Esophagus squamous epithelium (tissue), 5 donors: Measurements from ENCODE around the gene GPR176. TPM values are rescaled to one million over a fixed set of nuclear protein-coding genes. Genes with fewer than 3 reads are reported as not detected.
A peak's percentile ranks its signal among the peaks of the same experiment; 100 is the strongest.

Experiments used
- DNase-seq: peaks from one replicate; lab custom pipeline; 2025; lab: John Stamatoyannopoulos, UW
- H3K27ac ChIP-seq, 4 donors: fragments of 200-600 bp; sonication (generic); one replicate each; pipeline ENCODE4 v1.5.1; 2016 to 2019; ENCODE audit warnings: mild to moderate bottlenecking in 1 of 4
- H3K27me3 ChIP-seq, 4 donors: fragments of 200-600 bp; sonication (generic); 1 replicate in 3 of 4; 2 replicates in 1 of 4; pipeline versions ENCODE4 v1.5.1 to v1.6.0; 2017 to 2021; ENCODE audit warnings: antibody characterized with exemption in 1 of 4
- H3K36me3 ChIP-seq, 3 donors: fragments of 200-600 bp; sonication (generic); one replicate each; pipeline ENCODE4 v1.5.1; 2016 to 2019
- H3K4me1 ChIP-seq, 3 donors: fragments of 200-600 bp; sonication (generic); one replicate each; pipeline ENCODE4 v1.5.1; 2017 to 2019
- H3K4me3 ChIP-seq, 4 donors: fragments of 200-600 bp; sonication (generic); 1 replicate in 3 of 4; 2 replicates in 1 of 4; pipeline ENCODE4 v1.5.1; 2016 to 2019; ENCODE audit warnings: mild to moderate bottlenecking in 2 of 4, moderate library complexity in 1 of 4
- H3K9me3 ChIP-seq, 3 donors: fragments of 200-600 bp; sonication (generic); one replicate each; pipeline ENCODE4 v1.5.1; 2016 to 2019
- POLR2A ChIP-seq, 4 donors: fragments of 450-650 bp; IDR thresholded peaks; one replicate each; pipeline ENCODE4 v1.6.1; 2017; ENCODE audit warnings: antibody characterized with exemption in 4 of 4, mild to moderate bottlenecking in 4 of 4, moderate library complexity in 3 of 4
- WGBS, 2 donors: methylation state at CpG; one replicate each; pipeline ENCODE4 v1.1.5; 2018; 5-methylcytosine and 5-hydroxymethylcytosine counted together
- intact Hi-C: fragments of 100-400 bp; cut with DNase I; formaldehyde crosslinking; loops from one replicate; pipeline ENCODE4 v1.15.0; 2022
- total RNA-seq, 4 donors: library from RNA; depleted of rRNA; stranded (reverse); fragments of >200 nt; gene quantifications; one replicate each; pipeline ENCODE4 v1.1.0, GENCODE V29; 2016
- TF ChIP-seq, protein P1 (sequence below), 6 experiments: fragments of 450-650 bp in 4 of 6; fragments of 200-600 bp in 2 of 6; sonication (generic) in 2 of 6; IDR thresholded peaks; one replicate each; pipeline ENCODE4 v1.5.1; 2016 to 2019; ENCODE audit warnings: antibody characterized with exemption in 6 of 6, mild to moderate bottlenecking in 4 of 6, moderate library complexity in 4 of 6
- donor health status: DM: yes; HTN: yes; CAD: no.

Gene GPR176
- total RNA-seq, 4 donors from 2014 or later: 1.1 to 5.0 (median 4.0) TPM; not detected in 1

DNA sequence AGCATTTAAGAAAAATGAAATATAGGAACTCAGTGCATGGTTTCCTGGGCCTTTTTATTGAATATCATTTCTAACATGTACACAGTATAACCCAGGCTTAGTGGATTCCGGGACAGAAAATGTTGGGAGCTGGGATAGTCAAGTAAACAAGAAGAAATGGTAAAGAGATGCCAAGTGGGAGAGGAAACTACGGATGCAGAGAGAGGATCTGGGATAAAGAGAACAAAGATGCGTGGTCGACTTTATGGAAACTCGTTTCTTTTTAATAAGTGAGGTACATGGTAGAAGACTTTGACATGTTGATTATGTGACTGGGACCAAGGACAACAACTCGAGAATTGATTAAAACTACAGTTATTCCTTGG is 1.2 kb upstream of the GPR176 start:
- no peak for DNase-seq
- H3K36me3 ChIP-seq: no peaks in the 10 kb centered on the region
- intact Hi-C loops: no loop called here
- peaks cover 0 to 36% (median 5%) of the 10 kb centered on the region in 4 donors for H3K27me3 ChIP-seq
- TF ChIP-seq, protein P1, sequence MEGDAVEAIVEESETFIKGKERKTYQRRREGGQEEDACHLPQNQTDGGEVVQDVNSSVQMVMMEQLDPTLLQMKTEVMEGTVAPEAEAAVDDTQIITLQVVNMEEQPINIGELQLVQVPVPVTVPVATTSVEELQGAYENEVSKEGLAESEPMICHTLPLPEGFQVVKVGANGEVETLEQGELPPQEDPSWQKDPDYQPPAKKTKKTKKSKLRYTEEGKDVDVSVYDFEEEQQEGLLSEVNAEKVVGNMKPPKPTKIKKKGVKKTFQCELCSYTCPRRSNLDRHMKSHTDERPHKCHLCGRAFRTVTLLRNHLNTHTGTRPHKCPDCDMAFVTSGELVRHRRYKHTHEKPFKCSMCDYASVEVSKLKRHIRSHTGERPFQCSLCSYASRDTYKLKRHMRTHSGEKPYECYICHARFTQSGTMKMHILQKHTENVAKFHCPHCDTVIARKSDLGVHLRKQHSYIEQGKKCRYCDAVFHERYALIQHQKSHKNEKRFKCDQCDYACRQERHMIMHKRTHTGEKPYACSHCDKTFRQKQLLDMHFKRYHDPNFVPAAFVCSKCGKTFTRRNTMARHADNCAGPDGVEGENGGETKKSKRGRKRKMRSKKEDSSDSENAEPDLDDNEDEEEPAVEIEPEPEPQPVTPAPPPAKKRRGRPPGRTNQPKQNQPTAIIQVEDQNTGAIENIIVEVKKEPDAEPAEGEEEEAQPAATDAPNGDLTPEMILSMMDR (IDR thresholded peaks at IDR 0.05): no peak
- no peak for TF ChIP-seq POLR2A (IDR thresholded peaks at IDR 0.05)
- H3K4me3 ChIP-seq: peak overlapping the region; percentile 52 to 78 (median 72)
- peaks cover 12 to 25% (median 13%) of the 10 kb centered on the region in 3 donors for H3K4me1 ChIP-seq
- H3K27ac ChIP-seq: peak overlapping the region; percentile 62 to 87 (median 79)
- 77 to 79% methylated on average over 6 of the region's 6 CpGs for WGBS, 2 donors
- no peaks in the 10 kb centered on the region for H3K9me3 ChIP-seq

DNA sequence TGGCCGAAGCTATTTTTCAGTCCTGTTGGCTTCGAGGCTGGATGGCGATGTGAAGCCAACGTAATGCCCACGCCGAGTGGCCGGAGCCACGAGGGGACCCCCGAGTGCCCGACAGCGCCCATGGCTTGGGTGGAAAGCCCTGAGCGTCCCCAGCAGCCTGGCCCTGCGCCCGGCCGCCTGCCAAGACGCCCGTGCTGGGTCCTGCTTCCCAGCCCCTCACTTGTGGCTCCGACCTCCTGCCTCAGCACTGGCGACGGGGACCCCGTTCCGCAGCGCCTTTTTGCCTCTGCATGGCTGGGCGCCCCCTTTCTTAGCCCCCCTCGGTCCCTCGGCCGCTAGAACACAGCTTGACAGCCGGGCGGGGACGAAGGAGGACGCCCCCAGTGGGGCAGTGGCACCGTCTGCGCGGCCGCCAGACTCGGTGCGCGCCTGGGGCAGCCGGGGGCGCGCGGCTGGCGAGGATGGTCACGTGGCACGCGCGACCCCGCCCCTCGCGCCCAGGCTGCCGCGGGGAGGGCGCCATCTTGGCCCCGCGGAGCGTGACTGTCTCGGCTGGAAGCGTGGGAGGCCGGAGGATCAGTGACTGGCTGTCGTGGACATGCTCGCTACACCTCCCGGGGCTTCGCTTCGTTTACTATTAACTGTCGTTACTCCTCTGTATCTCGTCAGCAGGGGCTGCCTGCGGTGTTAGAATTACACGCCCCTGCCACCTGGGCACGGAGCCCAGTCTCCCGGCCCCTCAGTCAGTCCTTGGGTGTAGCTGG is 626 bp upstream of the GPR176 start:
- H3K36me3 ChIP-seq: no peaks in the 10 kb centered on the region
- peak; percentile 6 for DNase-seq
- peak overlapping the region; percentile 62 to 87 (median 79) for H3K27ac ChIP-seq
- TF ChIP-seq, protein P1 (IDR thresholded peaks at IDR 0.05): peak in 1 of 6 experiments; percentile 28
- TF ChIP-seq POLR2A (IDR thresholded peaks at IDR 0.05): peak in 2 of 4 donors; percentile 40 to 54
- 1 to 7% methylated on average over 14 to 15 of the region's 70 CpGs for WGBS, 2 donors
- H3K4me1 ChIP-seq: peaks cover 12 to 25% (median 13%) of the 10 kb centered on the region in 3 donors
- peaks cover 0 to 41% (median 5%) of the 10 kb centered on the region in 4 donors for H3K27me3 ChIP-seq
- intact Hi-C loops: no loop called here
- peak overlapping the region; percentile 52 to 78 (median 72) for H3K4me3 ChIP-seq
- H3K9me3 ChIP-seq: no peaks in the 10 kb centered on the region

DNA sequence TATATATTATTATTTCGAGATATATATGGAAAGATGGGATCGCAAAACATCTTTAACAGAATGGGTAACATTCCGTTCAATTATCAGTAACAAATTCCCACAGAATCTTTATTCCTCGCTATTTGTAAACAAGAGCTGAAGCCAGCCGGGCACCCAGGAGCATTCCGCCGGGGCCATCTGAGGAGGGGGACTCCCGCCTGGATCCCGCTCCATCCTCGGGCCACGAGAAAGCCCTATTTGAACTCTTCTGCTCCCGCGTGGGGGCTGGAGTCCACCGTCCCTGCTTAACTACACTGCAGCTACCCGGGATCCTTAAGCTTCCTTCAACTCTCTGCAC is 687 bp downstream of the GPR176 start:
- DNase-seq: no peak
- Histone ChIP-seq H3K27ac (peak overlapping the region; percentile 62 to 87 (median 79)), H3K4me1 (peaks cover 12 to 25% (median 13%) of the 10 kb centered on the region in 3 donors), H3K36me3 (no peaks in the 10 kb centered on the region), H3K27me3 (peaks cover 0 to 45% (median 5%) of the 10 kb centered on the region in 4 donors), H3K9me3 (no peaks in the 10 kb centered on the region), H3K4me3 (peak overlapping the region; percentile 52 to 78 (median 72))
- intact Hi-C loops: loop anchor here (10.0 kb wide), 1 partner anchor 55 kb away; no protein-coding TSS in a partner anchor
- 7 to 19% methylated on average over 10 to 11 of the region's 15 CpGs for WGBS, 2 donors
- TF ChIP-seq, protein P1 (IDR thresholded peaks at IDR 0.05): no peak
- no peak for TF ChIP-seq POLR2A (IDR thresholded peaks at IDR 0.05)

DNA sequence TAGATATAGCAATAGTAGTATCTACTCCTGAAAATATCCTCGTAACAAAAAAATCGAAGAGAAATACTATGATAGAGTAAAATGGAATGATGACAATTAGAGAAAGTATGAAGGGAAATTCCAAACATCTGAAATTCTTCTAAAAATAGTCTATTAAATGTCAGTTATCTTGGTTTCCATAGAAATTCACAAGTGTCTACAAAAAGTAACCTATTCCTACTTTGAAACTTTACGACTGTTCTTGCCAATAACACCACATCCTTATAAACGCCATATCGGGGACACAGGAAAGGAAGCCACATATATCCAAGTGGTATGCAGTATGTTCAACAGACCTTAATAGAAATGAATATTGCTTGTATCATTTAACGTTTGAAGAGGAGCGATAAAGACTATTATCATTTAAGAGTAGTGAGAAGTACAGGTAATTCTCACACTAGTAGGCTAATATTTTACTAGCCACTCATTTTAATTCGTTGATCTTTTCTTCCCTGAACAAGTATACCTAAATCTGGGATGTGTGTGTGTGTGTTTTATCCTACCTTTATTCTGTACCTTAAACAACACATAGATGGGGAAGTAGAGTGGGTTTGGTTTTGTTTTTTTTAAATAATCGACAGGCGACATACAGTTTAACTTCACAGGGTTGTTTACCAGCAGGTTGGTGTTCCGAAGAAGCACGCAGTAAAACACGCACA is 1.2 kb downstream of the GPR176 start:
- Histone ChIP-seq H3K27me3 (peaks cover 0 to 45% (median 5%) of the 10 kb centered on the region in 4 donors), H3K27ac (peak overlapping the region in 1 of 4 donors; percentile 21), H3K36me3 (no peaks in the 10 kb centered on the region), H3K4me3 (peak overlapping the region in 3 of 4 donors; percentile 70 to 78 (median 74)), H3K4me1 (peaks cover 12 to 25% (median 13%) of the 10 kb centered on the region in 3 donors), H3K9me3 (no peaks in the 10 kb centered on the region)
- intact Hi-C loops: loop anchor here (10.0 kb wide), 1 partner anchor 56 kb away; no protein-coding TSS in a partner anchor
- WGBS, 2 donors: 31 to 32% methylated on average over 13 of the region's 13 CpGs
- DNase-seq: no peak
- TF ChIP-seq, protein P1 (IDR thresholded peaks at IDR 0.05): no peak
- no peak for TF ChIP-seq POLR2A (IDR thresholded peaks at IDR 0.05)
